Esophagus squamous epithelium (tissue), 4 donors: Measurements from ENCODE around the gene MAGI1.

Experiments used
- CTCF ChIP-seq, 6 experiments: fragments of 450-650 bp in 4 of 6; fragments of 200-600 bp in 2 of 6; sonication (generic) in 2 of 6; IDR thresholded peaks; one replicate each; pipeline ENCODE4 v1.5.1; 2016 to 2019; ENCODE audit warnings: antibody characterized with exemption in 6 of 6, mild to moderate bottlenecking in 4 of 6, moderate library complexity in 4 of 6
- POLR2A ChIP-seq, 4 donors: fragments of 450-650 bp; IDR thresholded peaks; one replicate each; pipeline ENCODE4 v1.6.1; 2017; ENCODE audit warnings: antibody characterized with exemption in 4 of 4, mild to moderate bottlenecking in 4 of 4, moderate library complexity in 3 of 4

DNA sequence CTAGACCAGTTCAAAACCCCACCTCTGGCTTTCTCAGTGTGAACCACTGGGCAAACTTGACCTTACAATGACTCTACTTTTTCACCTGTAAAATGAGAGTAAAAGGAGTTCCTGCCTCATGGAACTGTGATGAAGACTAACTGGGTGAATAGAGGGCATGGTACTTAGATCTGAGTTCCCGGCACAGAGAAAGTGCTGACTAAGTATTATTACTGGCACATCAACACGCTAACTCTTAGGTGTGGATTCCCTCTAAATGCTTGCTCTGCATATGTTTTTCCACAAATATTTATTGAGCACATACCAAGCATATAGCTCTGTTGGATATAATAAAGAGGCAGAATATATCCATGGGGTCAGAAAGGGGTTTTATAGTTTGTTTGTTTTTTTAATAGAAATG is 437.8 kb downstream of the MAGI1 start:
- no peak for TF ChIP-seq POLR2A (IDR thresholded peaks at IDR 0.05)
- TF ChIP-seq CTCF (IDR thresholded peaks at IDR 0.05) = no peak
